Keratinocyte (primary cell): ENCODE measurements around the gene PRR22. TPM values are rescaled to one million over a fixed set of nuclear protein-coding genes. Genes with fewer than 3 reads are reported as not detected.

Experiments
- DNase-seq: peaks from one replicate; pipeline ENCODE4 v3.0.0-alpha.2; 2011; ENCODE audit warnings: low read depth, missing footprints, low spot score
- FAIRE-seq: peaks from 2 replicates; lab custom pipeline; 2011; peaks lifted over from hg19 to GRCh38; lab: Jason Lieb, UNC
- H2AFZ ChIP-seq: 2 replicates; pipeline ENCODE4 v1.6.0; 2012; ENCODE audit warnings: low read length, control low read depth, inconsistent platforms; ENCODE audit not compliant: control insufficient read depth
- H3K27ac ChIP-seq: 2 replicates; pipeline ENCODE4 v1.5.1; 2011; ENCODE audit warnings: low read length; ENCODE audit not compliant: control insufficient read depth, insufficient read depth
- H3K27me3 ChIP-seq: 3 replicates; pipeline ENCODE4 v1.6.0; 2011; ENCODE audit warnings: low read length; ENCODE audit not compliant: control insufficient read depth, insufficient read depth; ENCODE audit errors: extremely low read depth
- H3K36me3 ChIP-seq, 2 experiments: 2 replicates in 1 of 2; 3 replicates in 1 of 2; pipeline ENCODE4 v1.5.1; 2011; ENCODE audit warnings: low read length in 2 of 2, mild to moderate bottlenecking in 1 of 2; ENCODE audit not compliant: control insufficient read depth in 2 of 2, insufficient read depth in 2 of 2; ENCODE audit errors: extremely low read depth in 1 of 2
- H3K4me1 ChIP-seq: 3 replicates; pipeline ENCODE4 v1.5.1; 2011; ENCODE audit warnings: low read length; ENCODE audit not compliant: control insufficient read depth, insufficient read depth; ENCODE audit errors: extremely low read depth
- H3K4me2 ChIP-seq: 3 replicates; pipeline ENCODE4 v1.6.0; 2011; ENCODE audit warnings: low read depth, low read length; ENCODE audit not compliant: control insufficient read depth, insufficient read depth; ENCODE audit errors: extremely low read depth
- H3K4me3 ChIP-seq, 3 experiments: fragments of 200-600 bp in 1 of 3; sonication (generic) in 1 of 3; 2 replicates in 2 of 3; 3 replicates in 1 of 3; pipeline ENCODE4 v1.5.1; 2011 to 2016; ENCODE audit warnings: low read length in 3 of 3, mild to moderate bottlenecking in 3 of 3, control low read depth in 2 of 3, inconsistent platforms in 1 of 3, low read depth in 1 of 3, mixed read lengths in 1 of 3, mixed run types in 1 of 3, moderate library complexity in 1 of 3; ENCODE audit not compliant: control insufficient read depth in 2 of 3, insufficient read depth in 2 of 3; ENCODE audit errors: extremely low read depth in 1 of 3
- H3K79me2 ChIP-seq: 2 replicates; pipeline ENCODE4 v1.6.0; 2012; ENCODE audit warnings: low read length; ENCODE audit not compliant: control insufficient read depth, insufficient read depth
- H3K9ac ChIP-seq: 3 replicates; pipeline ENCODE4 v1.6.0; 2011; ENCODE audit warnings: low read length; ENCODE audit not compliant: control insufficient read depth, insufficient read depth; ENCODE audit errors: extremely low read depth
- H3K9me1 ChIP-seq: 3 replicates; pipeline ENCODE4 v1.6.0; 2011; ENCODE audit warnings: low read length; ENCODE audit not compliant: control insufficient read depth, insufficient read depth; ENCODE audit errors: extremely low read depth
- H3K9me3 ChIP-seq: 2 replicates; pipeline ENCODE4 v1.5.1; 2012; ENCODE audit warnings: low read depth, low read length; ENCODE audit not compliant: control insufficient read depth
- H4K20me1 ChIP-seq: 3 replicates; pipeline ENCODE4 v1.6.0; 2011; ENCODE audit warnings: low read length; ENCODE audit not compliant: control insufficient read depth, insufficient read depth; ENCODE audit errors: extremely low read depth
- CTCF ChIP-seq, 3 experiments: IDR thresholded peaks in 1 of 3; conservative IDR thresholded peaks in 1 of 3; optimal IDR thresholded peaks in 1 of 3; 2 replicates in 2 of 3; 3 replicates in 1 of 3; pipeline versions ENCODE3 to v1.5.1; 2011; ENCODE audit warnings: low read length in 3 of 3, mild to moderate bottlenecking in 3 of 3, moderate library complexity in 2 of 3, control low read depth in 1 of 3, inconsistent platforms in 1 of 3; ENCODE audit not compliant: insufficient read depth in 2 of 3; ENCODE audit errors: extremely low read depth in 1 of 3
- EZH2 ChIP-seq: IDR thresholded peaks from one replicate; pipeline ENCODE4 v1.6.1; 2012; ENCODE audit warnings: inconsistent platforms, mild to moderate bottlenecking, low read length, moderate library complexity
- dilution Hi-C: fragments of 300-500 bp; cut with MboI; formaldehyde crosslinking; loops from one replicate; pipeline ENCODE4 v1.7.0; 2020; ENCODE audit warnings: low sequenced_read_pairs; ENCODE audit not compliant: extremely low pct_ligation_motif_present
- polyA plus RNA-seq, 5 experiments: library from polyadenylated mRNA; depleted of rRNA in 3 of 5; stranded (reverse) in 3 of 5; stranded (forward) in 1 of 5; unstranded in 1 of 5; fragments of >200 nt; gene quantifications; 1 replicate in 1 of 5; 2 replicates in 3 of 5; 3 replicates in 1 of 5; pipeline versions ENCODE4 v1.2.1 to v1.2.3, GENCODE V29; 2011 to 2012; ENCODE audit warnings: missing spikeins in 2 of 5, low read depth in 1 of 5, low replicate concordance in 1 of 5

Gene PRR22
- polyA plus RNA-seq, 1 donor (not counting 4 experiments of a cell fraction or from before 2014, with no cell fraction given) = 0.55 TPM

- Histone ChIP-seq H3K4me3 (no peak overlapping the region), H3K9me1 (no peaks in the 10 kb centered on the region), H3K4me2 (no peak overlapping the region), H3K27ac (no peak overlapping the region), H3K36me3 (no peaks in the 10 kb centered on the region), H3K4me1 (no peaks in the 10 kb centered on the region), H2AFZ (no peak overlapping the region), H3K27me3 (no peaks in the 10 kb centered on the region), H3K79me2 (no peaks in the 10 kb centered on the region), H3K9me3 (no peaks in the 10 kb centered on the region), H4K20me1 (no peaks in the 10 kb centered on the region), H3K9ac (no peak overlapping the region)
- dilution Hi-C loops = no loop called here
- TF ChIP-seq CTCF (optimal IDR thresholded peaks at IDR 0.05 in 1 of 3, IDR thresholded peaks at IDR 0.05 in 1 of 3, conservative IDR thresholded peaks at IDR 0.05 in 1 of 3; ENCODE audit: extremely low read depth in 1 of 3, insufficient read depth in 2 of 3, low read length in 3 of 3) (no peak), EZH2 (no peak)
- no peak for FAIRE-seq
- DNase-seq = no peak
Observed at GRCh38 chr19:5753743-5754142, 30.8 kb downstream of the PRR22 start.

GRCh38 chr19:5751709-5752108 is 32.8 kb downstream of the PRR22 start:
- H3K9me3 ChIP-seq = no peaks in the 10 kb centered on the region
- no peaks in the 10 kb centered on the region for H3K36me3 ChIP-seq
- no peaks in the 10 kb centered on the region for H3K79me2 ChIP-seq
- no peak for FAIRE-seq
- no peaks in the 10 kb centered on the region for H3K4me1 ChIP-seq
- no peak overlapping the region for H3K4me3 ChIP-seq
- H4K20me1 ChIP-seq = no peaks in the 10 kb centered on the region
- DNase-seq = no peak
- H3K27ac ChIP-seq = no peak overlapping the region
- no peak overlapping the region for H3K9ac ChIP-seq
- H3K27me3 ChIP-seq = no peaks in the 10 kb centered on the region
- H3K9me1 ChIP-seq = no peaks in the 10 kb centered on the region
- H2AFZ ChIP-seq = no peak overlapping the region
- no peak overlapping the region for H3K4me2 ChIP-seq
- no peak for TF ChIP-seq CTCF (optimal IDR thresholded peaks at IDR 0.05 in 1 of 3, IDR thresholded peaks at IDR 0.05 in 1 of 3, conservative IDR thresholded peaks at IDR 0.05 in 1 of 3; ENCODE audit: extremely low read depth in 1 of 3, insufficient read depth in 2 of 3, low read length in 3 of 3)
- no peak for TF ChIP-seq EZH2
- dilution Hi-C loops = no loop called here
